Endometrial microvascular endothelial cells (primary cell): ENCODE measurements around the gene SMARCE1. TPM values are rescaled to one million over a fixed set of nuclear protein-coding genes. Genes with fewer than 3 reads are reported as not detected.

Source experiments
- in situ Hi-C: cut with HindIII; loops from 2 replicates; pipeline ENCODE4 v1.10.0; 2017; ENCODE audit warnings: low sequenced_read_pairs, low pct_unique_long_range_greater_than_20kb; ENCODE audit errors: inconsistent ontology term
- total RNA-seq: library from RNA; depleted of rRNA; stranded (reverse); fragments of >200 nt; gene quantifications from one replicate; pipeline ENCODE4 v1.2.3, GENCODE V29; 2015; ENCODE audit errors: inconsistent ontology term

The SMARCE1 gene
- total RNA-seq, 1 donor from 2014 or later, result 62.3 TPM

DNA sequence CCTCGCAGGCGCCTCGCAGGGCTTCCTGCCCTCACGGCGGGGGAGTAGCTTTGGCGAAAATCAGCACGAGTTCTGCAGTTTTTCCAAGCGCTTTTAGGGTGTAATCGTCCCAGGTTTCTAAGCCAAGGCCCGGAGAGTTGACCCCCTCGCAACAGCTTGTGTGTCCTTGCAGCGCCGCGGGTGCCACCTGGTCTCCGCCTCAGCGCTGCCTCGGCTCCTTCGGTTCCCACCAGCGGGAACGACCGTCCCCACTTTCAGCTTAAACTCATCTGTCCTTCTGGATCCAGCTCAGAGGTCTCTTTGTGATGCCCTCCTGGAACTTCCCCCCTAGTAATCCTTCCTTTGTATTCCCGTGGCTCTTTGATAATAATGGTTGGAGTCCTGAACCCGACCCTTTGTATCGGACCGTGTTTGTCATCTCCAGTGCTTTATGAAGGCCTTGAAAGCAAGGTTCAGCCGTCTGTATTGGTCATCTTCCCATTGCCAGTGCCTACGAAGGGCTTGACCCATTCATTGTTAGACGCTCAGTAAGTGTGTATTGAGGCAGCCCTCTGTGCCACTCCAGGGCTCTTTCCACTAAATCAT lies 858 bp upstream of the SMARCE1 start:
- in situ Hi-C loops, result no loop called here

GRCh38 chr17:40646791-40647623 lies 611 bp downstream of the SMARCE1 start:
- in situ Hi-C loops, result no loop called here

- in situ Hi-C loops, result no loop called here
Measured at GRCh38 chr17:40645943-40646342, 1.7 kb downstream of the SMARCE1 start.

DNA sequence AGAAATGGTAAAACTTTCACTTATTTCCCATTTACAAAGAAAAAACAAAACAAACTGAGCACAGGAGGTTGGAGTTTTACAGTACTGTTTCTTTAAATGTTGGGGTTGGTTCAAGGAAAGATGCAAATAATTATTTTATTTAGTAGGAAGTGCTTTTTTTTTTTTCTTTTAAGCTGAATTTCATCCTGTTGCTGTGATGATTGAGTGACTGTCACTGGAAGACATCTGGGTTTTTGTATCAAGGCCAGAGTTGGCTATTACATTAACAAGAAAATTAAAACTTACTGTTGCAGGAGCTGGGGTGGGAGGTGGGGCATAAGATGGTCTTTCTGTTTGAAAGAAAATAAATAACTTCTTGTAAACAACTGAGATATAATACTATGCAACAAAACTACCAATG lies 2.3 kb downstream of the SMARCE1 start:
- in situ Hi-C loops, result no loop called here

DNA sequence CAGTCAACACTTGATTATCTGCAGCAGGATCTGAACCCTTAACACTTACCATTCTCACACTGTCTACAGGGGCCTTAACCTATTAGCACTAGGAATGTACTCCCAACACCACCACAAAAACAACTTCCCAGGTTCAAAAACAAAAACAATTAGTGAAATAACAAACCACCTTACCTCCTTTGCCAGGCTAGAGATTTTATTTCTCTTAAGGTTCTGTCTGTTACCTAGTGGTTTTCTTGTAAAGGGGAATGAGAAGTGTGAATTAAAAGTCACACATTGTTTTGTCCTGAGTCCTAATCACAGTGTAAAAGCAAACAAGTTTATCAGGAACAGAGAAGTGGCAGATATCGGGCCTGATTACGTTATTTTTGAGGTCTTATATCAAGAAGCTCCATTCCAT lies 9.7 kb downstream of the SMARCE1 start:
- in situ Hi-C loops, result no loop called here

DNA sequence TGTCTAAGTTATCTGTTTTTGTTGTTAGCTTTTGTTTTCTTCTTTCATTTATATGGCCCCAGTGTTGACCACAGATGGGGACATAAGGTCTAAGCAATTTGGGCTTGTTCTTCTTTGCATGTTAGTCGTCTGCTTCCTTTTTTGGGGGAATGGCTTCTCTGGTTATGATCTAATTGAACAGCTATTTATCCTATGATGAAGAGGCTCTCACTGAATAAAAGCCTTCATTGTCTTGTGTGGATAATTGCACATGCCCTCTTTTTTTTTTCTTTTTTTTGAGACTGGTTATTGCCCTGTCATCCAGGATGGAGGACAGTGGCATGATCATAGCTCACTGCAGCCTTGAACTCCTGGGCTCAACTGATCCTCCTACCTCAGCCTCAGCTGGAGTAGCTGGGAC lies 13.7 kb downstream of the SMARCE1 start:
- in situ Hi-C loops, result no loop called here

DNA sequence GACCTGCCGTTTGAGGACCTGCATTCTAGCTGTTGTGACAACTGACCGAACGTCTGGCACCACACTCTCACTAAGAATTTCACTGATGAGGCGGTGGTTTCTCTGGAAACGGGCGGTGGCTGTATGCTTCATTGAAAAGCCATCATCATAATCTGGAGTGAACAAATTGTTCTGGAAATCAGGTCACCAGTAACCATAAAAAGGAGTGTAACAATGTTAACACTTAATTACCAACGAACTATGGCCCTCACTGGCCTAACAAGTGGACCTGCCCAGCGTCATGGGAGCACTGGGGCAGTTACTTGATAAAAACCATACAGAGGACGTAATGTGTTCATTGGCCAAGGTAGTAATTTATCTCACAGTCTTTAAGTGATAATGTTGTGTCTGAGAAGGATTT lies 15.4 kb downstream of the SMARCE1 start:
- in situ Hi-C loops, result no loop called here

GRCh38 chr17:40629842-40630241 lies 17.8 kb downstream of the SMARCE1 start:
- in situ Hi-C loops, result no loop called here

- in situ Hi-C loops, result no loop called here
Measured at GRCh38 chr17:40625311-40625710, 22.3 kb downstream of the SMARCE1 start.

- in situ Hi-C loops, result no loop called here
Measured at GRCh38 chr17:40623419-40624210, 24.0 kb downstream of the SMARCE1 start.

- in situ Hi-C loops, result no loop called here
Measured at GRCh38 chr17:40622509-40622928, 25.1 kb downstream of the SMARCE1 start.

- in situ Hi-C loops, result no loop called here
Measured at GRCh38 chr17:40621578-40621977, 26.0 kb downstream of the SMARCE1 start.

DNA sequence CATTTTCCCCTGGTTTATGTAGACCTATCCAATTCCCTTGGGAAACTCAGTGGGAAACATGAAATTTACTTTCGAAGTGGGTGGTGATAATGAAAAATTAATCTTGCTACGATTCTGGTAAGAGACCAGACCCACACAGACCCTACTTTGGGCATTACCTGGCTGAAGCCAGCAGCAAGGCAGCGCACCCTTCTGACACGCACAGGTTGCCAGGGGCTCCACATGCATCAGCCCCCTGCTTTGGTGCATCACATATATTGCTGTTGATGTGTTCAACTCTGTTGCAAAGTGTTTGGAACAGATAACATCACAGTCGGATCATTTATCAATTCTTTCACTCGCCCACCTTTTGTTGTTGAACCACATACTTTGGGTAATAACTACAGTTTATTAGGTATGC lies 26.6 kb downstream of the SMARCE1 start:
- in situ Hi-C loops, result no loop called here

DNA sequence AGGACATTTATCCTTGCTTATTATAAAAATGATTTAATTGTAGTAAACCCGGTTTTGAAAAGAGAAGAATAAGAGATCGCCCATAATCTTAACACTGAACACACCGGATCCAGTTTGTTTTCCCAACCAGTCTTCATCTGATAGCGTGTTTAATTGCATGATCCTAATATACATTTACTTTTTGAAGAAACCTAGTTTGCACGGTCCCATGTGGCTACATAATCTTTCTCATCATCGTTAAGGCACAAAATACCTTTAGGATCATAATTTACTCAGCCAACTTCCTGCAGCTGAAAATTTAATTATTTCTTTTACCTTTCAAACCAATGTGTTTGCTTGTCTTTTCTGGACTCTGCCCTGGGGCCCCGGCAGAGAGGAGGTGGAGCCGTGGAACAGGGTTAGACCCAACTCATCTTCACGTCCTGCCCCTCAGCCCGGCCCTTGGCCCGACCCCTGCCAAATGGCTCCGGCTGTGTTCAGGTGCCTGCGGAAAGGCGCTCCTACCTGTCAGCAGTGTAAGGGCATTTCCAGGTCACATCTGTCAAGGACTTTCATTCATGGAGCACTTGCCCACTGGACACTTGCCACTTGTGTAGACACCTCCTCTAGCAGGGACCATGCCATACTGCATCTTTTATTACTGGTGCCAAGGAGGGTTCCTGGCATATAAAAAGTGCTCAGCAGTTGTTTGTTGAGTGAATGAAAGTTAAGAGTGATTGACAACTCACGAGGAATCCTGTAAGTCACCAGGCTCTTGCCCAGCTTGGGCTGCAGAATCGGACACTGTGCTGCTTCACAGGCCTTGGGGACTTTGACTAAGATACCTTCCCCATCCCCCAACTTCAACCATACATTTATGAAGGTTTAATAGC lies 28.6 kb downstream of the SMARCE1 start:
- in situ Hi-C loops, result no loop called here

DNA sequence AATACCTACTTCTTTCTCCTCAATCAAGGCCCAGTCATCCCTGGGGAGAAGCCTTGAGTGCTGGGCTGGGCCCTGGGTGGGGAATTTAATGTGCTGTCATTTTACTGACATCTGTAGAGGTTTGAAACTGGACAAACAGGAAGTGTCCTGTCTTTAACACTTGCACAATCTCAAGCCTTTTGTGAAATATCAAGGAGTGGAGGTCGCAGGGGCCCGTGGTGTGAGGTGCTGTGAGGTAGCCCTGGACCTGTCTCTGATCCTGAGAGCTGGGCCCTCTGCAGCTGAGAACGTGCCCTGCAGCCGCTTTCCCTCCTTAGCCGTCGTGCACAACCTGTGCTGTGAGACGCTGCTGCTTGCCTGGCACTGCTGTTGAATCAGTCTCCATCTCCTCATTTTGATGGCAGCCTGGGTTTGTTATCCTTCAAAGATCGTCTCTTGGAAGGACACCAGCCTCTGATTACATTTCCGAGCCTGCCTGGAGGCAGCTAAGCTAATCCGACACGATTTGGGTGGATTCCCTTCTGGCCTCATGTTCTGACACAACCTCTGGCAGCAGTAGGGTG lies 29.9 kb downstream of the SMARCE1 start:
- in situ Hi-C loops, result no loop called here

DNA sequence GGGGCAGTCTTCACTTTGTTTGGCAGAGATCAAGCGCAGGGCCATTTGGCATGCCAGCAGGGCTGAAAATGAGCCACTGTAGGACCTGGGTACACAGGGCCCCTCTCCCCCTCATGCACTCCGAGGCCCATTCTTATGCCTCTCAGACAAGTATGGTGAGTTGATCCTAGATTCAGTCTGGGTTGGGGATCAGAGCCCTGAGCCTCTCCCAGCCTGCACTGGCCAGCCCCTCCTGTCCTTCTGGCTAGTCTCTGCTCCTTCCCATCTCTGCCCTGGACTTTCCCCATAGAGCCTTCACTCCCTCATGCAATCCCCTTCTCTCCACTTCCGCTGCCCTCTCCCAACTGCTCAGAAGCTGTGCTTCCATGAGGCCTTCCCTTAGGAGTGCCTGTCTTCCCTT lies 31.0 kb downstream of the SMARCE1 start:
- in situ Hi-C loops, result no loop called here

DNA sequence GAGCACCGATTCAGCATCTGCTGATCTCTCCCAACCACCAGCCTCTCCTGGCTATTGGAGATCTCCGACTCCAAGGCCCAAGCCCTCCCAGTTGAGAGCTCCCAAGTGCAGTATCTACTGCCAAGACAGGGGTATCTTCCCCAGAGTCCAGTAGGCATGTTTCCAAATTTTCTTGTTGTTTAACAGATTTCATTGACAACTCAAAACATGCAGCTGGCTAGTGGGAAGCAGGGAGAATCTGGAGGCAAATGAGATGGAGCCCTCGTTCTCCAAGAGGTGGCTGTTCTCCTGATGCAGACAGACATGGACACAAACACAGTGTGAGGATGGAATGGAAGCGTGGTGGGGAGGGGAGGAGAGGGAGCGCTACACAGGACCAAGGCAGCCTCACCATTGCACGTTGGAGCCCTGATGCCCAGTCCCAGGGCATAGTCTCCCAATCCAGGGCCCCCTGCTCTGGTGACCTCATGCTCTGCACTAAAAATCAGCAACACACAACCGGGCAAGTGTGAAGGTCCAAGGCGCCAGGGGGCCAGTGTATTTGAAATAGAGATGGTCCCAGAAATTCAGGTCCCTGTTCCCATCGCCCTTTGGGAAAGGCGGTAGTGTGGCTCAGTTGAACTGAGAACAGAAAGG lies 31.7 kb downstream of the SMARCE1 start:
- in situ Hi-C loops, result no loop called here
